ENCODE data around the gene ARHGEF4. TPM values are rescaled to one million over a fixed set of nuclear protein-coding genes. Genes with fewer than 3 reads are reported as not detected.

ARHGEF4 gene
- total and polyA plus RNA-seq, 3 experiments from 2014 or later: 0.51 to 5.3 (median 1.2) TPM

DNA sequence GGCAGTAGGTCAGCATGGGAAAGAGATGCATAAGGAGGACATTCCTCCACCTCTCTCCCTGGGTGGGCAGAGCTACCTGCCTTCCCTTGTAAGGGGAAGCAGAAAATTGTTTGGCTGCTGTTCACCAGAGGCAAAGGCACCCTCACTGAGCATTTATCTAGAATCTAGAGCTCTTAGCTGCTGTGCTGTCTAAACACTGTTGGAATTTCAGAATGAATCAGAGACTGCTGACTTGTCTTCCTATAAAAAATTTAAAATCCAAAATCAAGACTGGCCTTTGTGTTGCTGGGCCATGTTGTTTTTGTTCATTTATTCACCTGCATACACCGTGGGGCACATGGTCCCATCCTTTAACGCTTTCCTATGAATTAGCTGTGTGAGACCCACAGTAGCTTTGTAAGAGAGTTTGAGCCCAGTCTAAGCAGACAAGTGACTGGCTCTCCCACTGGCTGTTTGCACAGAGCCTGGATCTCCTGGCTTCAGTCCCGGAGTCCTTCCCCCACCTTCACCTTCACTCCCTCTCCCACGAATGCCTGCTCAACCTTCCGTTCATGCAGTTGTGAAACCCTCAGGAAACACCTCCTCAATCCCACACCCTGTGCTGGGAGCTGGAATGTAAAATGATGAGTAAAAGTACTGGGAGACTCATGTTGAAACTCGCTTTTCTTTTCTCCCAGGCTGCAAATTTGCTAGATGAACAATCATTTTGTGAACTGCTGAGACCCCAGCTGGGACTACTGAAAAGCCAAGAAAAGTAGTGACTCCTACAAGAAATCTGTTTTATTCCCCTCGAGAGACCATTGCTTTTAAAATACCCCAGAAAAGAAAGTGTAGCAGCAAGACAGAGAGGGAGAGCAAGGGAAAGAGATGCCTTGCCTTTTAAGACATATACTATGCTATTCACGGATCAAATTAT, 180.4 kb downstream of the ARHGEF4 start:
- Mint-ChIP-seq H3K4me3 (no peak overlapping the region), H3K27me3 (peaks cover 6 to 10% of the 10 kb centered on the region in 2 donors), H3K27ac (peak overlapping the region in 1 of 8 donors; percentile 34), H3K36me3 (peaks cover 0 to 3% (median 2%) of the 10 kb centered on the region in 3 donors), H3K9me3 (peaks cover 0 to 2% (median 0%) of the 10 kb centered on the region in 5 donors), H3K4me1 (peaks cover 1 to 3% (median 1%) of the 10 kb centered on the region in 3 donors)
- Histone ChIP-seq H3K36me3 (ENCODE audit: insufficient read depth, low read length) (no peaks in the 10 kb centered on the region), H3K27me3 (ENCODE audit: insufficient read depth, low read length, poor library complexity, severe bottlenecking) (no peaks in the 10 kb centered on the region), H3K27ac (ENCODE audit: low read depth, low read length) (no peak overlapping the region), H3K9me3 (ENCODE audit: low read length) (no peaks in the 10 kb centered on the region), H3K4me1 (ENCODE audit: insufficient read depth, low read length) (no peaks in the 10 kb centered on the region), H3K4me3 (ENCODE audit: low read length) (no peak overlapping the region)
- ChIA-PET POLR2A (no interaction called here), CTCF (interaction anchor here (0.6 kb wide), 1 partner anchor 94 kb away, joined by 3 read pairs; no protein-coding TSS in a partner anchor)
- no peak for DNase-seq

DNA sequence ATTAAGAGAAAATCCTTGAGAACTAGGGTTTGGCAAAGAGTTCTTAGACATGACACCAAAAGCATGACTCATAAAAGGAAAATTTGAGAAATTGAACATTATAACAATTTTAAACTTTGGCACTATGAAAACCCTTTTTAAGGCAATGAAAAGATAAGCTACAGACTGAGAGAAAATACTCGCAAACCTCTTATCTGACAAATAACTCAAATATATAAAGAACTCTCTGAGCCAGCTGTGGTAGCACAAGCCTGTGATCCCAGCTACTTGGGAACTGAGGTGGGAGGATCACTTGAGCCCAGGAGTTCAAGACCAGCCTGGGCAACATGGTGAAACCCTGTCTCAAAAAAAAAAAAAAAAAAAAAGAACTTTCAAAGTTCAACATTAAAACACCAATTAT, 186.0 kb downstream of the ARHGEF4 start:
- POLR2A ChIA-PET: interaction anchor here (0.7 kb wide), 1 partner anchor 68 kb away, joined by 3 read pairs; no protein-coding TSS in a partner anchor
- Histone ChIP-seq H3K9me3 (ENCODE audit: low read length) (no peaks in the 10 kb centered on the region), H3K27ac (ENCODE audit: low read depth, low read length) (no peak overlapping the region), H3K36me3 (ENCODE audit: insufficient read depth, low read length) (no peaks in the 10 kb centered on the region), H3K4me1 (ENCODE audit: insufficient read depth, low read length) (no peaks in the 10 kb centered on the region), H3K27me3 (ENCODE audit: insufficient read depth, low read length, poor library complexity, severe bottlenecking) (no peaks in the 10 kb centered on the region), H3K4me3 (ENCODE audit: low read length) (no peak overlapping the region)
- Mint-ChIP-seq H3K27me3 (peaks cover 12 to 55% of the 10 kb centered on the region in 2 donors), H3K4me3 (no peak overlapping the region), H3K9me3 (peaks cover 0 to 8% (median 4%) of the 10 kb centered on the region in 5 donors), H3K36me3 (peaks cover 0 to 3% (median 0%) of the 10 kb centered on the region in 3 donors), H3K4me1 (no peaks in the 10 kb centered on the region), H3K27ac (no peak overlapping the region)
- CTCF ChIA-PET: interaction anchor here (1.8 kb wide), 1 partner anchor 18 kb away, joined by 8 read pairs; no protein-coding TSS in a partner anchor
- DNase-seq: no peak

DNA sequence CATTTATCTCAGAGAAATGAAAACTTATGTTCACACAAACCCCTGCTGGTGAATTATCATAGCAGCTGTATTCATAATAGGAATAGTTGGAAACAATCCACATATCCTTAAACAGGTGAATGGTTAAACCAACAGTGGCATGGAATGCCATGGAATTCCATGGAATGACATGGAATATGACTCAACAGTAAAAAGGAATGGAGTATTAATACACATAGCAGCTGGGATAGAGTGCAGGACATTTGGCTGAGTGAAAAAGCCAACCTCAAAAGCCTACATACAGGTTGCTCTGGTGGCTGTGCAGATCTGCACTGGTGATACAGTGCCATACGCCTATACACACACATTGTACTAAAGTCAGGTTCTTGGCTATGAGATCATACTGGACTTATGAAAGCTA, 187.0 kb downstream of the ARHGEF4 start:
- Mint-ChIP-seq H3K4me1 (no peaks in the 10 kb centered on the region), H3K4me3 (no peak overlapping the region), H3K36me3 (peaks cover 0 to 3% (median 0%) of the 10 kb centered on the region in 3 donors), H3K27me3 (peaks cover 17 to 64% of the 10 kb centered on the region in 2 donors), H3K27ac (no peak overlapping the region), H3K9me3 (peaks cover 0 to 9% (median 4%) of the 10 kb centered on the region in 5 donors)
- CTCF ChIA-PET: interaction anchor here (1.8 kb wide), 1 partner anchor 17 kb away, joined by 8 read pairs; no protein-coding TSS in a partner anchor
- no peaks in the 10 kb centered on the region for H3K36me3 ChIP-seq (ENCODE audit: insufficient read depth, low read length)
- POLR2A ChIA-PET: no interaction called here
- DNase-seq: no peak
- H3K9me3 ChIP-seq (ENCODE audit: low read length): no peaks in the 10 kb centered on the region
- no peak overlapping the region for H3K4me3 ChIP-seq (ENCODE audit: low read length)
- H3K27ac ChIP-seq (ENCODE audit: low read depth, low read length): no peak overlapping the region
- H3K4me1 ChIP-seq (ENCODE audit: insufficient read depth, low read length): no peaks in the 10 kb centered on the region
- H3K27me3 ChIP-seq (ENCODE audit: insufficient read depth, low read length, poor library complexity, severe bottlenecking): peaks cover 7% of the 10 kb centered on the region

DNA sequence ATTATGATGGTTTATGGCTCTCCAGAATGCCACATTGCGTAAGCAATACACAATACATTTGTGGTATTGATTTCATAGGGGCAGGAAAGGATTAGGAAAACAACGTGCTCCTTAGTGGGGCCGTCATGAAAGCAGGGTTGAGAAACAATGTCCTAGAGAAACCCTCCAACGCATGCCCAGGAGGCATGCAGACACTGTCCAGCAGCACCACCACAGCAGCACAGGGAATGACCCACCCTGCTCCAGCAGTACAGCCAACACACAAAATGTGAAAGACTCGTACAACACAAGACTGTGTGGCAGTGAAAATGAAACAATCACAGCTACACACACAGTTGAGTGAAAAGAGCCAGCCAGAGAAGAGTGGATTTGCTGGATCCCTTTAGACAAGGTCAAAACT, 190.2 kb downstream of the ARHGEF4 start:
- POLR2A ChIA-PET: no interaction called here
- no peak overlapping the region for H3K4me3 Mint-ChIP-seq
- no peaks in the 10 kb centered on the region for H3K4me1 Mint-ChIP-seq

DNA sequence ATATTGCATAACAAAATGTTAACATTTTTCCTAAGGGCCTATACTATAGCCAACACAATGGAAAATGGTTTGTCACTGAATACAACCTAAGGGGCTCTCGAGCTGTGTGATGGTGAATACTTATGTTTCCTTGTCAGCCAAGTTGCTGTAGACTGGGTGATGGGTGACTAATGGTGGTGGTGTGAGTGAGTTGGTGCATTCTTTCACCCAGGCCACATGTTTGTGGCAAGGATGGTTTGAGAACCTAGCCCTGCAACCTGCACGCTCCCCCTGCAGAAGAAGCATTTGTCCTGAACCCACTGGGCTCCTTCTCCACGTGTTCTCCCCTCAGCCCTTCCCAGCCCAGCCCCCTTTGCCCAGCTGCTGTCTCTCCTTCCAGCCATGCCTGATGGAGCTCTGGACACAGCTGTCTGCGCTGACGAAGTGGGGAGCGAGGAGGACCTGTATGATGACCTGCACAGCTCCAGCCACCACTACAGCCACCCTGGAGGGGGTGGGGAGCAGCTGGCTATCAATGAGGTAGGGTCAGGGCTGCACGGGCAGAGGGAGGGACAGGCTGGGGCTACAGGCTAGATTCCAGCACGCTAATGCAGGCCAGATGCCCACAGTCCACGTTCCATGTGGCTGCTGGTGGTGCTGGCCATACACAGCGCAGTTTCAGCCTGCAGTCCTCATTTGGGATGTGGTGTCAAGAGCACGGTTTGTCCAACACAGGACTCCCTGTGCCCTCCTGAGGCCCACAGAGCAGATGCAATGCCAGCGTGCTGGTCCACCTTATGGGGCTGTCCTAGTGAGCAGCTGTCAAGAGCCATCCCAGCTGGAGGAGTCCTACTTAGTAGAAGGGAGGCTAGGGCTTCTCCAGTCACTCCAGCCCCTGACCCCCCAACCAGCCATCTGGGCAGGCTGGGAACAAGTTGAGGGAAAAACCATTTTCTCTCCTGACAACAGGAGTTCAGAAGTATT, 191.1 kb downstream of the ARHGEF4 start:
- Histone ChIP-seq H3K4me3 (ENCODE audit: low read length) (no peak overlapping the region), H3K9me3 (ENCODE audit: low read length) (no peaks in the 10 kb centered on the region), H3K27ac (ENCODE audit: low read depth, low read length) (no peak overlapping the region), H3K36me3 (ENCODE audit: insufficient read depth, low read length) (no peaks in the 10 kb centered on the region), H3K27me3 (ENCODE audit: insufficient read depth, low read length, poor library complexity, severe bottlenecking) (peaks cover 7% of the 10 kb centered on the region), H3K4me1 (ENCODE audit: insufficient read depth, low read length) (no peaks in the 10 kb centered on the region)
- Mint-ChIP-seq H3K9me3 (peaks cover 0 to 9% (median 2%) of the 10 kb centered on the region in 5 donors), H3K27ac (no peak overlapping the region), H3K36me3 (peaks cover 0 to 1% (median 0%) of the 10 kb centered on the region in 3 donors), H3K27me3 (peaks cover 13 to 63% of the 10 kb centered on the region in 2 donors), H3K4me3 (no peak overlapping the region), H3K4me1 (no peaks in the 10 kb centered on the region)
- POLR2A ChIA-PET: no interaction called here
- CTCF ChIA-PET: no interaction called here
- no peak for DNase-seq

More for the DNA sequence above, 190.2 kb downstream of the ARHGEF4 start:
- Mint-ChIP-seq H3K36me3 (peaks cover 0 to 1% (median 0%) of the 10 kb centered on the region in 3 donors), H3K27ac (no peak overlapping the region), H3K27me3 (peaks cover 13 to 65% of the 10 kb centered on the region in 2 donors), H3K9me3 (peaks cover 0 to 9% (median 2%) of the 10 kb centered on the region in 5 donors)
- Histone ChIP-seq H3K36me3 (ENCODE audit: insufficient read depth, low read length) (no peaks in the 10 kb centered on the region), H3K27me3 (ENCODE audit: insufficient read depth, low read length, poor library complexity, severe bottlenecking) (peaks cover 7% of the 10 kb centered on the region), H3K27ac (ENCODE audit: low read depth, low read length) (no peak overlapping the region), H3K4me3 (ENCODE audit: low read length) (no peak overlapping the region), H3K9me3 (ENCODE audit: low read length) (no peaks in the 10 kb centered on the region), H3K4me1 (ENCODE audit: insufficient read depth, low read length) (no peaks in the 10 kb centered on the region)
- DNase-seq: no peak
- CTCF ChIA-PET: no interaction called here

DNA sequence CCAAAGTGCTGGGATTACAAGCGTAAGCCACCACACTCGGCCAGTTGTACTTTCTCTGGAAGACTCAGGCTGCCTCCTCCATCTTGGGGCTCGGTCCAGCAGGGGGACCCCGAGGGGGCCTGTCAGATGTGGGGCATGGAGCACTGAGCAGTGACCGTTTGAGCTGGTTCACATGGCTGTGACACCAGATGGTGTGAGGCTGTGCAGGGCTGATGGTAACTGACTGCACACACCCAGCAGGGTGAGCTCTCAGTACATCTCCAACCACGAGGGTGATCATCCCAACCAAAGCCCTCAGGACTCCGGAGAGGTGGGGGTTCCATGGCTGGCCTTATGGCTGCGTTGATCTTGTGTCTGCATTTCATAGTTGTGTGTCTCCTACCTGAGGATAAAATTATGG, 193.1 kb downstream of the ARHGEF4 start:
- H3K9me3 Mint-ChIP-seq: peaks cover 0 to 9% (median 2%) of the 10 kb centered on the region in 5 donors
- ChIA-PET POLR2A (no interaction called here), CTCF (no interaction called here)
- no peak overlapping the region for H3K4me3 Mint-ChIP-seq
- H3K27me3 Mint-ChIP-seq: peaks cover 15 to 59% of the 10 kb centered on the region in 2 donors
- Histone ChIP-seq H3K36me3 (ENCODE audit: insufficient read depth, low read length) (no peaks in the 10 kb centered on the region), H3K9me3 (ENCODE audit: low read length) (no peaks in the 10 kb centered on the region), H3K4me3 (ENCODE audit: low read length) (no peak overlapping the region), H3K27ac (ENCODE audit: low read depth, low read length) (no peak overlapping the region), H3K27me3 (ENCODE audit: insufficient read depth, low read length, poor library complexity, severe bottlenecking) (peaks cover 11% of the 10 kb centered on the region), H3K4me1 (ENCODE audit: insufficient read depth, low read length) (peaks cover 10% of the 10 kb centered on the region)
- peaks cover 8 to 11% (median 10%) of the 10 kb centered on the region in 3 donors for H3K4me1 Mint-ChIP-seq
- no peak overlapping the region for H3K27ac Mint-ChIP-seq
- no peak for DNase-seq
- H3K36me3 Mint-ChIP-seq: peaks cover 0 to 1% (median 0%) of the 10 kb centered on the region in 3 donors

DNA sequence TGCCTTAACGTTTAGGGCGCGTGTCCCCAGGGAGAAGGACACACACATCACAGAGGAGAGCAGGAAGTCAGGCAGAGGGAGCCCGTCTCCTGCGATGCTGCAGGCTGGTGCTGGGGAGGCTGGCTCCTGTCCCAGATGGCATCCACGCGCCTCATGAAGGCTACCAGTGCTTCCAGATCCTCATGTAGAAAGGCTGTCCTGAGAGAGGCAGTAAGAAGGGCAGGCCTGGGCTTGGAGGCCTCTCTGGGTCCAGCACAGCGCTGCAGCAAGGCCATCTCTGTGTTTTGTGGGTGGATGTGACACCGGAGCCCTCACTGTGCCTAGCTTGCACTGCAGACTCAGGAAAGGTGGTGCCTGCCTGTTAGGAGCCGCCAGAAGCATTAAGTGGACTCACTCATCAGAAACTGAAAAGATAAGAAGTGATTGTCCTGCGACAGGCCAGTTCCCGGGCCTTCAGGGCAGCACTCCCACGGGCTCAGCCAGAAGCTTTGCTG, 193.8 kb downstream of the ARHGEF4 start:
- Mint-ChIP-seq H3K4me1 (peaks cover 8 to 11% (median 10%) of the 10 kb centered on the region in 3 donors), H3K4me3 (no peak overlapping the region), H3K36me3 (no peaks in the 10 kb centered on the region), H3K27ac (no peak overlapping the region), H3K27me3 (peaks cover 15 to 51% of the 10 kb centered on the region in 2 donors), H3K9me3 (peaks cover 0 to 9% (median 2%) of the 10 kb centered on the region in 5 donors)
- Histone ChIP-seq H3K4me3 (ENCODE audit: low read length) (no peak overlapping the region), H3K36me3 (ENCODE audit: insufficient read depth, low read length) (no peaks in the 10 kb centered on the region), H3K27me3 (ENCODE audit: insufficient read depth, low read length, poor library complexity, severe bottlenecking) (peaks cover 11% of the 10 kb centered on the region), H3K9me3 (ENCODE audit: low read length) (no peaks in the 10 kb centered on the region), H3K27ac (ENCODE audit: low read depth, low read length) (no peak overlapping the region), H3K4me1 (ENCODE audit: insufficient read depth, low read length) (peaks cover 10% of the 10 kb centered on the region)
- CTCF ChIA-PET: no interaction called here
- POLR2A ChIA-PET: no interaction called here
- no peak for DNase-seq
